GM23248 (cell line): ENCODE results near the gene SPOCK2.

ENCODE experiments used
- EZH2 ChIP-seq: fragments of 200-600 bp; sonication (generic); IDR thresholded peaks from 2 replicates; pipeline ENCODE4 v1.6.1; 2018; ENCODE audit warnings: antibody characterized with exemption, mild to moderate bottlenecking; ENCODE audit not compliant: insufficient read depth, poor library complexity, severe bottlenecking
- EZH2phosphoT487 ChIP-seq: fragments of 200-600 bp; sonication (generic); IDR thresholded peaks from 2 replicates; pipeline ENCODE4 v1.6.1; 2018; ENCODE audit warnings: antibody characterized with exemption, moderate library complexity, mild to moderate bottlenecking, low read depth; ENCODE audit not compliant: insufficient read depth

DNA sequence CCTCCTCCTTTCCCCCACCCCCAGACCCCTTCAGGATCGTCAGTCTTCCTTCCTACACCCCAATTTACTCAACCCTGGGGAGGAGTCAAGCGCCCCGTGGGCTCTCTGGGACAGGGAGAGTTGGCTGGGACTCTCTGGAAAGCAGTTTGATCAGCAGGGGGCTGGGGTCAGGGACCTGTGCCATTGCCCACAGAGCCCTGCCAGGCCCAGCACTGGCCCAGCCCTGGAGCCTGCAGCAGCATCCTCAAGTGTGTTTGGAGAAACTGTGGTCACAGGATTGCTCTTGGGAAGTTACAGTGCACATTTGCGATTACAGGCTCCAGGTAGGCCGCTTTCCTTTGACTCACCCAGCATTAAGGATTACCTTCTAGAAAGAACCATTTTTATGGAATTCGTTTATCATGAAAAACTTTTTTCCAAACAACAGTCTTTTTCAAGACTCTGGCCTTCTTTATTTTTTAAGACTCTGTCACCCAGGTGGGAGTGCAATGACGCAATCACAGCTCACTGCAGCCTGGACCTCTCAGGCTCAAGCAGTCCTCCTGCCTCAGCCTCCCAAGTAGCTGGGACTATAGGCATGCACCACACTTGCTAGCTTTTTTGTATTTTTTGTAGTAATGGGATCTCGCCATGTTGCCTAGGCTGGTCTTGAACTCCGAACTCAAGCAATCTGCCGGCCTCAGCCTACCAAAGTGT lies 73.4 kb downstream of the SPOCK2 start:
- TF ChIP-seq EZH2: no peak
- no peak for TF ChIP-seq EZH2phosphoT487
